MM.1S (cell line): ENCODE data around the gene ARHGEF11.

Source experiments
- CTCF ChIP-seq: fragments of 300-600 bp; sonication (generic); IDR thresholded peaks from 2 replicates; pipeline ENCODE4 v1.5.1; 2016; ENCODE audit warnings: antibody characterized with exemption, low read length, mixed read lengths
- EZH2 ChIP-seq: fragments of 300-600 bp; sonication (generic); optimal IDR thresholded peaks from 2 replicates; pipeline ENCODE3; 2017; ENCODE audit warnings: low read depth, mild to moderate bottlenecking, antibody characterized with exemption, low read length, mixed read lengths
- EZH2phosphoT487 ChIP-seq: fragments of 300-600 bp; sonication (generic); IDR thresholded peaks from 2 replicates; pipeline ENCODE4 v1.6.1; 2018; ENCODE audit warnings: antibody characterized with exemption, low read length

- TF ChIP-seq CTCF (no peak), EZH2phosphoT487 (no peak), EZH2 (no peak)
Measured at GRCh38 chr1:156893048-156893953, 152.2 kb downstream of the ARHGEF11 start, which contains the start of gene PEAR1.
